Liver (tissue), 9 donors: ENCODE results near the gene TRAPPC6A. TPM values are rescaled to one million over a fixed set of nuclear protein-coding genes. Genes with fewer than 3 reads are reported as not detected.

Experiments used
- DNase-seq: peaks from one replicate; pipeline ENCODE4 v3.0.0-alpha.2; 2017; ENCODE audit warnings: low spot score
- H3K27ac ChIP-seq, 2 donors: one replicate each; pipeline ENCODE4 v1.7.0; 2013; ENCODE audit warnings: inconsistent platforms in 2 of 2, low read length in 2 of 2, control low read depth in 1 of 2, low read depth in 1 of 2, mild to moderate bottlenecking in 1 of 2
- H3K27me3 ChIP-seq, 4 donors: one replicate each; pipeline versions ENCODE4 v1.6.1 to v1.7.0; 2013; ENCODE audit warnings: low read length in 3 of 4, inconsistent platforms in 1 of 4, mild to moderate bottlenecking in 1 of 4, moderate library complexity in 1 of 4; ENCODE audit not compliant: control insufficient read depth in 4 of 4, insufficient read depth in 4 of 4
- H3K36me3 ChIP-seq, 4 donors: one replicate each; pipeline versions ENCODE4 v1.6.1 to v1.7.0; 2013; ENCODE audit warnings: low read length in 3 of 4, mild to moderate bottlenecking in 3 of 4, low read depth in 1 of 4, moderate library complexity in 1 of 4; ENCODE audit not compliant: control insufficient read depth in 4 of 4, insufficient read depth in 3 of 4
- H3K4me1 ChIP-seq, 4 donors: one replicate each; pipeline versions ENCODE4 v1.6.1 to v1.7.0; 2013; ENCODE audit warnings: low read length in 3 of 4, mild to moderate bottlenecking in 3 of 4, moderate library complexity in 1 of 4; ENCODE audit not compliant: control insufficient read depth in 4 of 4, insufficient read depth in 4 of 4
- H3K4me3 ChIP-seq, 3 donors: one replicate each; pipeline versions ENCODE4 v1.6.1 to v1.7.0; 2013; ENCODE audit warnings: low read length in 3 of 3, control low read depth in 1 of 3, low read depth in 1 of 3, mild to moderate bottlenecking in 1 of 3
- H3K9ac ChIP-seq, 2 donors: one replicate each; pipeline ENCODE4 v1.7.0; 2013; ENCODE audit warnings: low read length in 2 of 2, mild to moderate bottlenecking in 2 of 2, moderate library complexity in 2 of 2, control low read depth in 1 of 2, low read depth in 1 of 2
- H3K9me3 ChIP-seq, 4 donors: one replicate each; pipeline versions ENCODE4 v1.6.1 to v1.7.0; 2013; ENCODE audit warnings: low read length in 3 of 4; ENCODE audit not compliant: control insufficient read depth in 4 of 4
- ATF3 ChIP-seq: IDR thresholded peaks from 2 replicates; pipeline ENCODE4 v1.6.1; 2016; ENCODE audit warnings: antibody characterized with exemption
- CTCF ChIP-seq: fragments of 150-350 bp; IDR thresholded peaks from 2 replicates; pipeline ENCODE4 v1.5.1; 2017; ENCODE audit warnings: improper control_type of control experiment, low read depth, low read length; ENCODE audit not compliant: missing input control
- EGR1 ChIP-seq, 2 donors: IDR thresholded peaks; 2 replicates each; pipeline ENCODE4 v1.6.1; 2016 to 2018; ENCODE audit warnings: antibody characterized with exemption in 2 of 2, low read depth in 2 of 2
- FOXA1 ChIP-seq: IDR thresholded peaks from 2 replicates; pipeline ENCODE4 v1.6.1; 2016; ENCODE audit warnings: antibody characterized with exemption
- FOXA2 ChIP-seq: IDR thresholded peaks from 2 replicates; pipeline ENCODE4 v1.6.1; 2016; ENCODE audit warnings: antibody characterized with exemption
- GABPA ChIP-seq, 2 donors: IDR thresholded peaks in 1 of 2; conservative IDR thresholded peaks in 1 of 2; 2 replicates each; pipeline ENCODE4 v1.6.1; 2016; ENCODE audit warnings: antibody characterized with exemption in 2 of 2, mild to moderate bottlenecking in 1 of 2, moderate library complexity in 1 of 2
- HNF4A ChIP-seq, 2 donors: conservative IDR thresholded peaks; 2 replicates each; pipeline ENCODE4 v1.6.1; 2016; ENCODE audit warnings: antibody characterized with exemption in 2 of 2, mild to moderate bottlenecking in 2 of 2
- HNF4G ChIP-seq: IDR thresholded peaks from 2 replicates; pipeline ENCODE4 v1.6.1; 2016; ENCODE audit warnings: antibody characterized with exemption
- JUND ChIP-seq, 2 donors: IDR thresholded peaks; 2 replicates each; pipeline ENCODE4 v1.6.1; 2016; ENCODE audit warnings: antibody characterized with exemption in 2 of 2
- MAX ChIP-seq: IDR thresholded peaks from 2 replicates; pipeline ENCODE4 v1.6.1; 2016; ENCODE audit warnings: antibody characterized with exemption
- NR2F2 ChIP-seq: IDR thresholded peaks from 2 replicates; pipeline ENCODE4 v1.6.1; 2016; ENCODE audit warnings: antibody characterized with exemption
- RAD21 ChIP-seq, 2 donors: IDR thresholded peaks; 2 replicates each; pipeline ENCODE4 v1.6.1; 2016; ENCODE audit warnings: antibody characterized with exemption in 2 of 2, mild to moderate bottlenecking in 2 of 2
- REST ChIP-seq: IDR thresholded peaks from 2 replicates; pipeline ENCODE4 v1.6.1; 2016; ENCODE audit warnings: antibody characterized with exemption, mild to moderate bottlenecking
- RXRA ChIP-seq, 2 donors: IDR thresholded peaks; 2 replicates each; pipeline ENCODE4 v1.6.1; 2017 to 2018; ENCODE audit warnings: antibody characterized with exemption in 2 of 2, mild to moderate bottlenecking in 1 of 2
- SP1 ChIP-seq: IDR thresholded peaks from 2 replicates; pipeline ENCODE4 v1.6.1; 2018; ENCODE audit warnings: antibody characterized with exemption, mild to moderate bottlenecking
- TAF1 ChIP-seq: conservative IDR thresholded peaks from 2 replicates; pipeline ENCODE4 v1.6.1; 2016; ENCODE audit warnings: antibody characterized with exemption, mild to moderate bottlenecking
- YY1 ChIP-seq: IDR thresholded peaks from 2 replicates; pipeline ENCODE4 v1.6.1; 2016; ENCODE audit warnings: antibody characterized with exemption, mild to moderate bottlenecking
- ZBTB33 ChIP-seq: IDR thresholded peaks from 2 replicates; pipeline ENCODE4 v1.6.1; 2016; ENCODE audit warnings: antibody characterized with exemption
- WGBS: extraction: QIAGEN DNeasy Blood & Tissue Kit; methylation state at CpG from one replicate; pipeline ENCODE4 v1.1.7; 2013; 5-methylcytosine and 5-hydroxymethylcytosine counted together
- polyA plus RNA-seq, 2 donors: library from polyadenylated mRNA; stranded (reverse) in 1 of 2; unstranded in 1 of 2; fragments of 200-250 nt in 1 of 2; fragments of >200 nt in 1 of 2; fragmentation: Nextera tagmentation in 1 of 2; extraction: Ambion mirVana in 1 of 2; gene quantifications; one replicate each; pipeline versions ENCODE4 v1.2.1 to v1.2.3, GENCODE V29; 2013 to 2015
- total RNA-seq, 2 donors: library from RNA; depleted of rRNA; stranded (reverse); fragments of >200 nt; gene quantifications; one replicate each; pipeline ENCODE4 v1.2.3, GENCODE V29; 2014
- donor health status: healthy.
- donor health status: healthy.
- donor health status: healthy.
- donor health status: healthy.
- donor health status: healthy.

The TRAPPC6A gene
- total and polyA plus RNA-seq, 4 donors, result 14.8 to 52.2 (median 28.6) TPM

- Histone ChIP-seq H3K36me3 (no peaks in the 10 kb centered on the region), H3K4me3 (no peak overlapping the region), H3K27me3 (no peaks in the 10 kb centered on the region), H3K27ac (no peak overlapping the region), H3K9ac (no peak overlapping the region), H3K4me1 (peaks cover 0 to 2% (median 0%) of the 10 kb centered on the region in 4 donors), H3K9me3 (no peaks in the 10 kb centered on the region)
- TF ChIP-seq YY1 (no peak), RXRA (IDR thresholded peaks at IDR 0.05) (no peak), HNF4A (conservative IDR thresholded peaks at IDR 0.05) (no peak), SP1 (no peak), TAF1 (no peak), FOXA2 (no peak), HNF4G (no peak), ZBTB33 (no peak), ATF3 (no peak), NR2F2 (no peak), MAX (no peak), JUND (IDR thresholded peaks at IDR 0.05) (no peak), RAD21 (IDR thresholded peaks at IDR 0.05) (no peak), EGR1 (IDR thresholded peaks at IDR 0.05; ENCODE audit: low read depth in 2 of 2) (no peak), FOXA1 (no peak), REST (no peak), CTCF (no peak), GABPA (IDR thresholded peaks at IDR 0.05 in 1 of 2, conservative IDR thresholded peaks at IDR 0.05 in 1 of 2) (no peak)
- WGBS, result 89% methylated on average over 6 of the region's 6 CpGs
- no peak for DNase-seq
Measured at GRCh38 chr19:45202637-45203036, 24.6 kb upstream of the TRAPPC6A start.
